Sigmoid colon (tissue), 4 donors: ENCODE data around the gene CFAP58.

Experiments
- EP300 ChIP-seq, 4 donors: sonication (generic); formaldehyde crosslinking; IDR thresholded peaks; one replicate each; pipeline ENCODE4 v1.6.1; 2017; ENCODE audit warnings: antibody characterized with exemption in 4 of 4
- POLR2A ChIP-seq, 2 donors: fragments of 450-650 bp; IDR thresholded peaks; one replicate each; pipeline ENCODE4 v1.6.1; 2016; ENCODE audit warnings: antibody characterized with exemption in 2 of 2, mild to moderate bottlenecking in 2 of 2, moderate library complexity in 2 of 2
- POLR2AphosphoS5 ChIP-seq, 4 donors: sonication (generic); formaldehyde crosslinking; IDR thresholded peaks; one replicate each; pipeline ENCODE4 v1.6.1; 2017; ENCODE audit warnings: antibody characterized with exemption in 4 of 4
- TF ChIP-seq, protein P1 (sequence below), 4 experiments: fragments of 450-650 bp in 3 of 4; fragments of 200-600 bp in 1 of 4; IDR thresholded peaks; one replicate each; pipeline ENCODE4 v1.5.1; 2016 to 2019; ENCODE audit warnings: antibody characterized with exemption in 4 of 4, mild to moderate bottlenecking in 3 of 4, moderate library complexity in 2 of 4

DNA sequence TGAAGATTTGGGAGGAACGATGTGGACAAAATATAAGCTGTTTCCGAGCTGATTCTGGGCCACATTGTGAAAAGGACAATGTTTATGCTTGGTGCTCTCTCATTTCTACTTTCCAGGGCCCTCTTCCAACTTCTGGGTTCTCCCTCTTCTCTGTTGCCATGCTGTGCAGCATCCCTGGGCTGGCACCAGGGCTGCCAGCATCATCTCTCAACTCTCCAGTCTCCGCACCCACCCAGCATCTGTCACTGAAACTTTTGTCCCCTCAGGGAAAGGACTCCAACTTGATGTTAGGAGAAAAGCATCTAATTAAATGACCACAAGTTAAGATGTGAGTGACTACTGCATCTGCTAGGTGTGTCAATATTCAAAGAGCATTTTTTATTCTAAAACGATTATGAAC lies 26.7 kb downstream of the CFAP58 start:
- TF ChIP-seq, protein P1, sequence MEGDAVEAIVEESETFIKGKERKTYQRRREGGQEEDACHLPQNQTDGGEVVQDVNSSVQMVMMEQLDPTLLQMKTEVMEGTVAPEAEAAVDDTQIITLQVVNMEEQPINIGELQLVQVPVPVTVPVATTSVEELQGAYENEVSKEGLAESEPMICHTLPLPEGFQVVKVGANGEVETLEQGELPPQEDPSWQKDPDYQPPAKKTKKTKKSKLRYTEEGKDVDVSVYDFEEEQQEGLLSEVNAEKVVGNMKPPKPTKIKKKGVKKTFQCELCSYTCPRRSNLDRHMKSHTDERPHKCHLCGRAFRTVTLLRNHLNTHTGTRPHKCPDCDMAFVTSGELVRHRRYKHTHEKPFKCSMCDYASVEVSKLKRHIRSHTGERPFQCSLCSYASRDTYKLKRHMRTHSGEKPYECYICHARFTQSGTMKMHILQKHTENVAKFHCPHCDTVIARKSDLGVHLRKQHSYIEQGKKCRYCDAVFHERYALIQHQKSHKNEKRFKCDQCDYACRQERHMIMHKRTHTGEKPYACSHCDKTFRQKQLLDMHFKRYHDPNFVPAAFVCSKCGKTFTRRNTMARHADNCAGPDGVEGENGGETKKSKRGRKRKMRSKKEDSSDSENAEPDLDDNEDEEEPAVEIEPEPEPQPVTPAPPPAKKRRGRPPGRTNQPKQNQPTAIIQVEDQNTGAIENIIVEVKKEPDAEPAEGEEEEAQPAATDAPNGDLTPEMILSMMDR (IDR thresholded peaks at IDR 0.05), result no peak
- no peak for TF ChIP-seq POLR2AphosphoS5 (IDR thresholded peaks at IDR 0.05)
- no peak for TF ChIP-seq POLR2A (IDR thresholded peaks at IDR 0.05)
- no peak for TF ChIP-seq EP300 (IDR thresholded peaks at IDR 0.05)
